Measurements from ENCODE around the gene MAP1LC3B2. TPM values are rescaled to one million over a fixed set of nuclear protein-coding genes. Genes with fewer than 3 reads are reported as not detected.

MAP1LC3B2 gene
- total RNA-seq, 1 experiment from 2014 or later, result 2.2 TPM

DNA sequence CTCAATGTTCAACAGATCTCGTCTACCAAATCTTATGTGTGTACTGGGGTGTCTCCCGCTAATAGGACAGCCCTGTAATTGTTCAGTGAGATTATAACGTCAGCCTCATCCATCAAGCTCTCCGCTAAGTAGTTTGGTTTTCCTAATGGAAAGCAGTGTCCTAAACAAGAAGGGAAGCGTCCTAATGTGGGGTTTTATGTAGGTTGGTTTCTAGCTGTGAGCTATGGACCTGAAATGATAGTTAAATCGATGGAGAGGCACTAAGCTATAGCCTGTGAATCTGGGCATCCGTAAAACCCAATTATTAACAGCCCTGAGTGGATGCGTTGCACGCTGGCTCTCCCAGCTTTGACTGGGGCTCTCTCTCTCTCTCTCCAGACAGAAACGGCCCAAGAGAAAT, 9.2 kb upstream of the MAP1LC3B2 start (continued):
- TF ChIP-seq TEAD1 (CRISPR knock-in tag; IDR thresholded peaks at IDR 0.05) (no peak), TP53 (CRISPR knock-in tag; IDR thresholded peaks at IDR 0.05) (no peak), NFE2L1 (CRISPR knock-in tag; IDR thresholded peaks at IDR 0.05) (no peak)
- TF ChIP-seq, protein P1, sequence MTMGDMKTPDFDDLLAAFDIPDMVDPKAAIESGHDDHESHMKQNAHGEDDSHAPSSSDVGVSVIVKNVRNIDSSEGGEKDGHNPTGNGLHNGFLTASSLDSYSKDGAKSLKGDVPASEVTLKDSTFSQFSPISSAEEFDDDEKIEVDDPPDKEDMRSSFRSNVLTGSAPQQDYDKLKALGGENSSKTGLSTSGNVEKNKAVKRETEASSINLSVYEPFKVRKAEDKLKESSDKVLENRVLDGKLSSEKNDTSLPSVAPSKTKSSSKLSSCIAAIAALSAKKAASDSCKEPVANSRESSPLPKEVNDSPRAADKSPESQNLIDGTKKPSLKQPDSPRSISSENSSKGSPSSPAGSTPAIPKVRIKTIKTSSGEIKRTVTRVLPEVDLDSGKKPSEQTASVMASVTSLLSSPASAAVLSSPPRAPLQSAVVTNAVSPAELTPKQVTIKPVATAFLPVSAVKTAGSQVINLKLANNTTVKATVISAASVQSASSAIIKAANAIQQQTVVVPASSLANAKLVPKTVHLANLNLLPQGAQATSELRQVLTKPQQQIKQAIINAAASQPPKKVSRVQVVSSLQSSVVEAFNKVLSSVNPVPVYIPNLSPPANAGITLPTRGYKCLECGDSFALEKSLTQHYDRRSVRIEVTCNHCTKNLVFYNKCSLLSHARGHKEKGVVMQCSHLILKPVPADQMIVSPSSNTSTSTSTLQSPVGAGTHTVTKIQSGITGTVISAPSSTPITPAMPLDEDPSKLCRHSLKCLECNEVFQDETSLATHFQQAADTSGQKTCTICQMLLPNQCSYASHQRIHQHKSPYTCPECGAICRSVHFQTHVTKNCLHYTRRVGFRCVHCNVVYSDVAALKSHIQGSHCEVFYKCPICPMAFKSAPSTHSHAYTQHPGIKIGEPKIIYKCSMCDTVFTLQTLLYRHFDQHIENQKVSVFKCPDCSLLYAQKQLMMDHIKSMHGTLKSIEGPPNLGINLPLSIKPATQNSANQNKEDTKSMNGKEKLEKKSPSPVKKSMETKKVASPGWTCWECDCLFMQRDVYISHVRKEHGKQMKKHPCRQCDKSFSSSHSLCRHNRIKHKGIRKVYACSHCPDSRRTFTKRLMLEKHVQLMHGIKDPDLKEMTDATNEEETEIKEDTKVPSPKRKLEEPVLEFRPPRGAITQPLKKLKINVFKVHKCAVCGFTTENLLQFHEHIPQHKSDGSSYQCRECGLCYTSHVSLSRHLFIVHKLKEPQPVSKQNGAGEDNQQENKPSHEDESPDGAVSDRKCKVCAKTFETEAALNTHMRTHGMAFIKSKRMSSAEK (CRISPR knock-in tag; IDR thresholded peaks at IDR 0.05; ENCODE audit: borderline replicate concordance), result no peak

DNA sequence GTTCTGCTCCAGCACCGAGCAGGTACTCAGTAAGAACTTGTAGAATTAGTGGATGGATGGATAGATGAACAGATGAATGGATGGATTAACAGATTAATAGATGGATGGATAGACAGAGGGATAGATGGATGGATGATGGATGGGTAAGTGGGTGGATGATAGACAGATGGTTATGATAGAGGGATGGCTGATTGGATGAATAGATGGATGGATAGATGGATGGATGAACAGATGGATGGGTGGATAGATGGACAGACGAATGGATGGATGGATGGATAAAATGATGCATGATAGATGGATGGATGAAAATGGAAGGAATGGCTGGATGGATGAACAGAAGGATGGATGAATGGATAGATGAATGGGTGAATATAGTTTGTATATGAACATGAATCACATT, 8.0 kb upstream of the MAP1LC3B2 start:
- no peak overlapping the region for H3K27ac Mint-ChIP-seq
- ATAC-seq, result no peak
- H3K4me3 Mint-ChIP-seq, result no peak overlapping the region
- peaks cover 7% of the 10 kb centered on the region for H3K4me1 Mint-ChIP-seq
- H3K36me3 Mint-ChIP-seq, result no peaks in the 10 kb centered on the region
- POLR2A ChIA-PET, result no interaction called here
- no peak for TF ChIP-seq ZNF396 (CRISPR knock-in tag; IDR thresholded peaks at IDR 0.05; ENCODE audit: borderline replicate concordance)
- no peak for TF ChIP-seq CREM (CRISPR knock-in tag; IDR thresholded peaks at IDR 0.05)
- TF ChIP-seq, protein P2, sequence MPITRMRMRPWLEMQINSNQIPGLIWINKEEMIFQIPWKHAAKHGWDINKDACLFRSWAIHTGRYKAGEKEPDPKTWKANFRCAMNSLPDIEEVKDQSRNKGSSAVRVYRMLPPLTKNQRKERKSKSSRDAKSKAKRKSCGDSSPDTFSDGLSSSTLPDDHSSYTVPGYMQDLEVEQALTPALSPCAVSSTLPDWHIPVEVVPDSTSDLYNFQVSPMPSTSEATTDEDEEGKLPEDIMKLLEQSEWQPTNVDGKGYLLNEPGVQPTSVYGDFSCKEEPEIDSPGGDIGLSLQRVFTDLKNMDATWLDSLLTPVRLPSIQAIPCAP (CRISPR knock-in tag; IDR thresholded peaks at IDR 0.05), result no peak
- no peaks in the 10 kb centered on the region for H3K27me3 Mint-ChIP-seq (ENCODE audit: low read depth)
- no peaks in the 10 kb centered on the region for H3K9me3 Mint-ChIP-seq
- CTCF ChIA-PET, result no interaction called here
- no peak for DNase-seq (ENCODE audit: low spot score)

DNA sequence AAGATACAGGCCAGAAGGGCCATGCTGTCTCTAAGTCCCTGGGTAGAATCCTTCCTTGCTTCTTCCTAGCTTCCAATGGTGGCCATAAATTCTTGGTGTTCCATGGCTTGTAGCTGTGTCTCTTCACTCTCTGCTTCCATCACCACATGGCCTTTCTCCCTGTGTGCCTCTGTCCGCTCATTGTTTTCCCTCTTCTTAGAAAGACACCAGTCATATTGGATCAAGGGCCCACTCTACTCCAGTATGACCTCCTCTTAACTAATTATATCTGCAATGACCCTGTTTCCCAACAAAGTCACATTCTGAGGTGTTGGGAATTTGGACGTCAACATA, 7.6 kb upstream of the MAP1LC3B2 start:
- CTCF ChIA-PET, result no interaction called here
- POLR2A ChIA-PET, result no interaction called here
- DNase-seq (ENCODE audit: low spot score) (no peak), ATAC-seq (no peak)
- Mint-ChIP-seq H3K4me1 (peaks cover 6% of the 10 kb centered on the region), H3K36me3 (no peaks in the 10 kb centered on the region), H3K4me3 (no peak overlapping the region), H3K27me3 (ENCODE audit: low read depth) (no peaks in the 10 kb centered on the region), H3K27ac (no peak overlapping the region), H3K9me3 (no peaks in the 10 kb centered on the region)
- TF ChIP-seq NFE2L1 (CRISPR knock-in tag; IDR thresholded peaks at IDR 0.05) (no peak), FOXK1 (CRISPR knock-in tag; IDR thresholded peaks at IDR 0.05) (no peak), ZNF416 (CRISPR knock-in tag; IDR thresholded peaks at IDR 0.05) (no peak), SMAD4 (CRISPR knock-in tag; IDR thresholded peaks at IDR 0.05) (no peak), KAT7 (CRISPR knock-in tag; IDR thresholded peaks at IDR 0.05; ENCODE audit: borderline replicate concordance) (no peak)
- TF ChIP-seq, protein P3, sequence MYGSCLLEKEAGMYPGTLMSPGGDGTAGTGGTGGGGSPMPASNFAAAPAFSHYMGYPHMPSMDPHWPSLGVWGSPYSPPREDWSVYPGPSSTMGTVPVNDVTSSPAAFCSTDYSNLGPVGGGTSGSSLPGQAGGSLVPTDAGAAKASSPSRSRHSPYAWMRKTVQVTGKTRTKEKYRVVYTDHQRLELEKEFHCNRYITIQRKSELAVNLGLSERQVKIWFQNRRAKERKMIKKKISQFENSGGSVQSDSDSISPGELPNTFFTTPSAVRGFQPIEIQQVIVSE (CRISPR knock-in tag; IDR thresholded peaks at IDR 0.05; ENCODE audit: borderline replicate concordance), result no peak
- TF ChIP-seq, protein P4, sequence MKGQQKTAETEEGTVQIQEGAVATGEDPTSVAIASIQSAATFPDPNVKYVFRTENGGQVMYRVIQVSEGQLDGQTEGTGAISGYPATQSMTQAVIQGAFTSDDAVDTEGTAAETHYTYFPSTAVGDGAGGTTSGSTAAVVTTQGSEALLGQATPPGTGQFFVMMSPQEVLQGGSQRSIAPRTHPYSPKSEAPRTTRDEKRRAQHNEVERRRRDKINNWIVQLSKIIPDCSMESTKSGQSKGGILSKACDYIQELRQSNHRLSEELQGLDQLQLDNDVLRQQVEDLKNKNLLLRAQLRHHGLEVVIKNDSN (CRISPR knock-in tag; IDR thresholded peaks at IDR 0.05), result no peak
- TF ChIP-seq, protein P2 (CRISPR knock-in tag; IDR thresholded peaks at IDR 0.05), result no peak
- TF ChIP-seq, protein P5, sequence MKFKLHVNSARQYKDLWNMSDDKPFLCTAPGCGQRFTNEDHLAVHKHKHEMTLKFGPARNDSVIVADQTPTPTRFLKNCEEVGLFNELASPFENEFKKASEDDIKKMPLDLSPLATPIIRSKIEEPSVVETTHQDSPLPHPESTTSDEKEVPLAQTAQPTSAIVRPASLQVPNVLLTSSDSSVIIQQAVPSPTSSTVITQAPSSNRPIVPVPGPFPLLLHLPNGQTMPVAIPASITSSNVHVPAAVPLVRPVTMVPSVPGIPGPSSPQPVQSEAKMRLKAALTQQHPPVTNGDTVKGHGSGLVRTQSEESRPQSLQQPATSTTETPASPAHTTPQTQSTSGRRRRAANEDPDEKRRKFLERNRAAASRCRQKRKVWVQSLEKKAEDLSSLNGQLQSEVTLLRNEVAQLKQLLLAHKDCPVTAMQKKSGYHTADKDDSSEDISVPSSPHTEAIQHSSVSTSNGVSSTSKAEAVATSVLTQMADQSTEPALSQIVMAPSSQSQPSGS (CRISPR knock-in tag; IDR thresholded peaks at IDR 0.05; ENCODE audit: borderline replicate concordance, low read depth), result no peak

All from WTC11 (cell line).